Motor neuron (in vitro differentiated cells): ENCODE results near the gene ARHGAP6. TPM values are rescaled to one million over a fixed set of nuclear protein-coding genes. Genes with fewer than 3 reads are reported as not detected.
A peak's percentile ranks its signal among the peaks of the same experiment; 100 is the strongest.

Experiments
- ATAC-seq, 8 experiments: fragments of 200-7000 bp; cut with Tn5 transposase; replicated peaks in 6 of 8; 2 replicates each; pipeline ENCODE4 v1.8.0; 2021; ENCODE audit warnings: mild to moderate bottlenecking in 8 of 8, moderate library complexity in 8 of 8
- H3K27ac ChIP-seq, 2 donors: fragments of 250-450 bp; sonication (Bioruptor Pico); 2 replicates each; pipeline ENCODE4 v1.9.0; 2021; ENCODE audit warnings: antibody characterized with exemption in 2 of 2, mild to moderate bottlenecking in 2 of 2, moderate library complexity in 1 of 2
- H3K4me1 ChIP-seq, 2 donors: fragments of 250-450 bp; sonication (Bioruptor Pico); replicated peaks in 1 of 2; 2 replicates each; pipeline ENCODE4 v1.6.1; 2021; ENCODE audit warnings: antibody characterized with exemption in 2 of 2, mild to moderate bottlenecking in 2 of 2, moderate library complexity in 1 of 2
- H3K4me3 ChIP-seq, 5 donors: fragments of 250-450 bp; sonication (Bioruptor Pico); 2 replicates each; pipeline ENCODE4 v1.9.0; 2021; ENCODE audit warnings: antibody characterized with exemption in 5 of 5, mild to moderate bottlenecking in 5 of 5, moderate library complexity in 4 of 5
- WGBS, 10 experiments: fragments of 450-650 bp; shearing (Covaris generic); methylation state at CpG; one replicate each; pipeline ENCODE4 v1.0.0; 2022; 5-methylcytosine and 5-hydroxymethylcytosine counted together
- in situ Hi-C, 9 experiments: fragments of 400-800 bp; cut with MboI; loops; one replicate each; pipeline ENCODE4 v1.15.0; 2021; ENCODE audit warnings: low sequenced_read_pairs in 9 of 9, low pct_unique_long_range_greater_than_20kb in 2 of 9; ENCODE audit not compliant: unreplicated experiment in 9 of 9
- total RNA-seq, 8 experiments: library from RNA; unstranded; fragments of 300-600 nt; gene quantifications; 2 replicates each; pipeline versions ENCODE4 v1.2.3 to v1.2.4, GENCODE V29; 2022

ARHGAP6 gene
- total RNA-seq, 8 experiments from 2014 or later, result 0.50 to 7.6 (median 2.6) TPM

DNA sequence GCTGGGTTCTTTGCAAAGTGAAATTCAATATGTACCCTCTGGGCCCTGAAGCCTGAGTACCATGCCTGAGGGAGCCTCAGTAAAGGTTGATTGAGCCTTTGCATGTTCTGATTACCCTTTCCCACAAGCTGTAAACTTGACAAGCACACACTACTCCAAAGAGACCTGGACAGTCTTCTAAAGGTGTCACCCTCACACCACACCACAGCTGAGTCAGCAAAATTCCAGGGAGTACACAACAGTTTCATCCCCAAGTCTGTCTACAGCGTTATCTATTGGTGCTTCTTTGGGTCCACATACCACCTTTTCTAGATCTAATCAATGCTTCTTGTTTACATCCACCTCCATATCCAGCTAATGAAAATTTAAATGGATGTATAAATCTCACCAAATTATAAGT, 191.7 kb downstream of the ARHGAP6 start:
- in situ Hi-C loops, result no loop called here
- ATAC-seq, result no peak
- WGBS, 10 experiments, result 25 to 100% (median 75%) methylated on average over 1 of the region's 1 CpG; no CpG with 5 or more reads in 6 of the 10 experiments

DNA sequence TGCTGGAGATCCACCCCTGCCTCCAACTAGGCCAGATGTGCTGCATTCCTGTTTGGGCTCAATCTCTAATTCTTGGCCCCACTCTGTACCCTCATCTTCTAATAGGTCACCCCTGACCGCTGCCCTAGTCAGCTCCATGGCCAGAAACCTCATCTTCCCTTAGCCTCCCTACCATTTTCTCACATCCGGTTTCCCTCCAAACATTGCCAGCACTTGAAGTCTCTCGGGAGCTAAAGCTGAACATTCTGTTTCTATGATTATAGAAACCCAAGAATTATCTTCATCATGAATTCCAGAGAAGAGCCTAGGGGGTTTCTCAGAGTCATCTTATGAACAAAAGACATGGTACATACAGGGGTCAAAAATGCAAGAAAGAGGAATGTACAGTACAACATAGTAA, 192.8 kb downstream of the ARHGAP6 start:
- WGBS, 10 experiments, result 40 to 49% methylated on average over 2 to 3 of the region's 3 CpGs; no CpG with 5 or more reads in 8 of the 10 experiments
- Histone ChIP-seq H3K4me3 (no peak overlapping the region), H3K27ac (no peak overlapping the region), H3K4me1 (no peaks in the 10 kb centered on the region)
- no peak for ATAC-seq
- in situ Hi-C loops, result no loop called here

More for the DNA sequence above, 191.7 kb downstream of the ARHGAP6 start:
- Histone ChIP-seq H3K27ac (no peak overlapping the region), H3K4me3 (no peak overlapping the region), H3K4me1 (peaks cover 0 to 3% of the 10 kb centered on the region in 2 donors)

DNA sequence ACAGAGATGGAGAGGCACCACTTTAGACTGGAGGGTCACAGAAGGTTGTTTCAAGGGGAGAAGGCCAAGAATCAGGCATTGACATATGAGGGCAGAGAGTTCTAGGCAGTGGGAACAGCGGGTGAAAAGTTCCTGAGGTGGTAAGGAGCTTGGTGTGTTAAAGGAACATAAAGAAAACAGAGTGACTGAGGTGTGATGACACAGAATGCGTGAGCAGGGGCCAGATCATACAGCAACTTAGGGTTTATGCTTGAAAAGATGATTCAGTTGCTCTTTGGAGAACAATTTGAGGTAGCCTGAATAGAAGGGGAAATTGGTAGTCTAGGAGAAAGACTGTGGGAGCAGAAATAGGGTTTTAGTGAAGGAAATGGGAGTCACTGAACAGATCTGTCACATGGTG, 193.3 kb downstream of the ARHGAP6 start:
- in situ Hi-C loops, result no loop called here
- ATAC-seq, result no peak
- no peak overlapping the region for H3K27ac ChIP-seq
- WGBS, 10 experiments, result 50 to 100% methylated on average over 1 to 2 of the region's 2 CpGs; no CpG with 5 or more reads in 8 of the 10 experiments
- H3K4me1 ChIP-seq, result no peaks in the 10 kb centered on the region
- no peak overlapping the region for H3K4me3 ChIP-seq

DNA sequence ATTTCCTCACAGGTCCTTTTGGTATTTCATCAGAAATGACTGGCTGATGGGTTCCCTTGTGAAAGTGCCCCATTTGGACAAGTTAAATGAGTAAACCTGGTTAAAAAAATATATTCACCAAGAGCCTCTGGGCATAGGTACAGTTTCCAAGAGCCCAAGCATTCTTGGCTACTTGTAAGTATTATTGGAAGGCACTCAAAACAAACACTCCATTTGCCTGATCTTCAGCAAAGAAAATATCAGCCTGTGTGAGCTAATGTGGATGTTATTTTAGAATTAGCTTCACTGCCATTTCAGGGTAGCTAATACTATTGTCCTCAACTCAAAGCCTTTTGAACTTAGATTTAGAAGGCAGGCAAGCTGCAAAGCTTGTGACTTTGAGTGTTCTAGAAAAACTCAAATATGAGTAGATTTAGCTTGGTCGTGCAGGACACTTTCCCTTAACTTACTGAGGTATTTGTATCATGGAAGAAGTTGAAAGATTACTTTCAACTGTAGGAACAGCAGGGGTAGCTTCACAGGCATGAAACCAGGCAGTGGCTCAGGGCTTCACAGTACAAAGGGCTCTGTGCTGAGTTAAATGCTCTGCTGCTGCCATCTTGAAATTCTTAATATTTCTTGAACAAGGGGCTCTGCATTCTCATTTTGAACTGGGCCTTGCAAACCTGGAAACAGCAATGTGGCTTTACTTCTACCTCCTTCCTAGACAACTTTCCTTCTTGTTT, 195.3 kb downstream of the ARHGAP6 start:
- Histone ChIP-seq H3K4me3 (no peak overlapping the region), H3K27ac (no peak overlapping the region), H3K4me1 (no peaks in the 10 kb centered on the region)
- ATAC-seq, result peak in 1 of 8 experiments; percentile 89
- in situ Hi-C loops, result no loop called here
- WGBS, 10 experiments, result 0 to 100% (median 54%) methylated on average over 1 of the region's 1 CpG; no CpG with 5 or more reads in 6 of the 10 experiments

GRCh38 chrX:11465648-11466411, 199.9 kb downstream of the ARHGAP6 start:
- in situ Hi-C loops, result no loop called here
- Histone ChIP-seq H3K4me1 (no peaks in the 10 kb centered on the region), H3K4me3 (no peak overlapping the region), H3K27ac (no peak overlapping the region)
- WGBS, 10 experiments, result 50 to 100% (median 96%) methylated on average over 1 to 4 of the region's 5 CpGs; no CpG with 5 or more reads in 2 of the 10 experiments
- ATAC-seq, result no peak

DNA sequence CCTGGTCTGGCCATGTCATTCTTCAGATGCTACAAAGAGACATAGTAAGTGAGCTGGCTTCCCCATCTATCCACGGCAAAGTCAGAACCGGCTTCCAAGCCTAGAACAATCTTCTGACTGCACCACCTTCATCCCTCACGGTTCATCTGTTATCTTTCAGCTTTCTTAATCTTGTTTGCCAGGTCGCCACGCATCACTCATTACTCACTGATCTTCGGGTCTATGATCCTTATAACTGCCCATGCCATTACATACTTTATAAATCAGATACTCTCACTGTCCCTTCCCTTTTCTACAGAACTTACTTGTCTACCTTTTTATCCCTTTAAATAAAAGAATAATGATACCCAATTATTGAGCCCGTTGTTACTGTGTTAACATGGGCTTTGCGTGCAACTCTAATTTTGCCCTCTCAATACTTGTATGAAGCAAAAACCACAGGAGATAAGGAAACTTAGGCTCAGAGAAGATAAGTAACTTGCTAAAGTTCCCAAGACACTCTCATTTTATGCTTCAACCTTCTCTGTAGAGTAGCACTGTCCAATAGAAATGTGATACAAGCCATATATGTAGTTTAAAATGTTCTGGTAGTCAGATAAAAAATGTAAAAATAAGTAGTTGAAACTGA, 200.8 kb downstream of the ARHGAP6 start:
- ATAC-seq, result no peak
- no peak overlapping the region for H3K4me3 ChIP-seq
- in situ Hi-C loops, result no loop called here
- 57 to 100% (median 94%) methylated on average over 1 to 8 of the region's 8 CpGs; no CpG with 5 or more reads in 4 of the 10 experiments for WGBS, 10 experiments
- H3K4me1 ChIP-seq, result no peaks in the 10 kb centered on the region
- no peak overlapping the region for H3K27ac ChIP-seq

- H3K4me1 ChIP-seq, result no peaks in the 10 kb centered on the region
- no peak overlapping the region for H3K4me3 ChIP-seq
- no peak for ATAC-seq
- H3K27ac ChIP-seq, result no peak overlapping the region
- 25 to 100% (median 80%) methylated on average over 1 of the region's 1 CpG; no CpG with 5 or more reads in 3 of the 10 experiments for WGBS, 10 experiments
- in situ Hi-C loops, result no loop called here
Observed at GRCh38 chrX:11464380-11464779, 201.3 kb downstream of the ARHGAP6 start.

- WGBS, 10 experiments, result 25 to 78% (median 67%) methylated on average over 1 to 2 of the region's 2 CpGs; no CpG with 5 or more reads in 7 of the 10 experiments
- Histone ChIP-seq H3K4me1 (no peaks in the 10 kb centered on the region), H3K27ac (no peak overlapping the region), H3K4me3 (no peak overlapping the region)
- no peak for ATAC-seq
- in situ Hi-C loops, result no loop called here
Observed at GRCh38 chrX:11462648-11463047, 203.1 kb downstream of the ARHGAP6 start.

GRCh38 chrX:11462136-11462535, 203.6 kb downstream of the ARHGAP6 start:
- WGBS, 10 experiments, result 0 to 60% (median 29%) methylated on average over 1 to 3 of the region's 5 CpGs; no CpG with 5 or more reads in 6 of the 10 experiments
- in situ Hi-C loops, result no loop called here
- Histone ChIP-seq H3K27ac (no peak overlapping the region), H3K4me1 (no peaks in the 10 kb centered on the region), H3K4me3 (no peak overlapping the region)
- ATAC-seq, result peak in 1 of 8 experiments; percentile 17

DNA sequence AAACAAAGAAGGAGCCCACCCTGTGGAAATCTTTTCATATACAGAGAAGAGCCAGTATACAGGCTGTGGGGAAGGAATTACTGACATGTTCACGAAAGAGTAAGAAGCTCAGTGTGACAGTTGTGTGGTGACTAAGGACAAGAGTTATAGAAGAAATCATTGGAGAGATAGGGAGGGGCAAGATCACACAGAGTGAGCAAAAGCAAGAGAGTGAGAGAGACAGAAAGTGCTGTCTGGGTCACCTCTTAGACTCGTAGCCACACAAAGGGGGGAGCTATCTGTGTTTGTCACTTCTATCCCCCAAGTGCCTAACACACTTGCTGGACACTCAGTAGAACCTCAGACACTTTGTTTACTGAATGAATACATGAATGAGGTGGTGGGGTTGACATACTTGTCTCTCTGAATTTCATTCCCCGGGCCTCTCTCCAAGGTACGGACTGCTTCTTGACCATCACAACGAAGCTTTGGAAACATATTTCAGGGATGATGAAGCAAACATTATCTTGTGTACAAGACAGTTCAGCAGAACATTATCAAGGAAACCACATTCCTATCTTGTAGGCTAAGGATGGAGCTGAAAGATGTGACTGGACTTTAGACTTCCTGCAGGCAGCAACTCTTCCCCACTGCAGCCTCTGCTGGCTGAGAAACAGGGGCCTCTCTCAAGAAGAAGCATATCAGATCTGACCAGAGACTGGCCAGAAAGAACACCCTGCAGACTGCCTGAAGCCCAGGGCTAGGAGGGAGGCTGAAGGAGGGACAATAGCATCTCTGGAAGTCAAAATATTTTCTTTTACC, 204.3 kb downstream of the ARHGAP6 start:
- 35 to 57% methylated on average over 1 to 2 of the region's 5 CpGs; no CpG with 5 or more reads in 8 of the 10 experiments for WGBS, 10 experiments
- in situ Hi-C loops, result no loop called here
- ATAC-seq, result no peak

DNA sequence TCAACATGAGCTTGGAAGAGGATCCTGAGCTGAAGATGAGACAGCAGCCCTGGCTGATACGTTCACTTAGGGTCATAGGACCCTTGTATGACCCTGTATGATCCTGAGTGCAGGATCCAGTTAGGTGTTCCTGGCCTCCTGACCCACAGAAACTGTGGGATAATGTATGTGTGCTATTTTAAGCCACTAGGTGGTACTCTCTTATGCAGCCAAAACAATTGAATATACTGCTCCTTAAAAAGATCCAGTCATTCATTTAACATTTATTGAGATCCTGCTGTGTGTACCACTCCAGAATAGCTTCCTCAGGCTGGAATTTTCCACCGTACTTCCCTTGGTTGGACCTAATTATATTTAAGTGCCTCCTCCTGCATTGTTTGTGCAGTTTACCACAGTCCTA, 205.4 kb downstream of the ARHGAP6 start:
- no peaks in the 10 kb centered on the region for H3K4me1 ChIP-seq
- WGBS, 10 experiments, result 33 to 73% (median 60%) methylated on average over 1 to 2 of the region's 2 CpGs; no CpG with 5 or more reads in 7 of the 10 experiments
- no peak overlapping the region for H3K4me3 ChIP-seq
- ATAC-seq, result no peak
- H3K27ac ChIP-seq, result no peak overlapping the region
- in situ Hi-C loops, result no loop called here

More for the DNA sequence above, 204.3 kb downstream of the ARHGAP6 start:
- Histone ChIP-seq H3K27ac (no peak overlapping the region), H3K4me3 (no peak overlapping the region), H3K4me1 (no peaks in the 10 kb centered on the region)

- in situ Hi-C loops, result no loop called here
- no peak for ATAC-seq
- WGBS, 10 experiments, result 36 to 100% (median 100%) methylated on average over 1 to 2 of the region's 3 CpGs; no CpG with 5 or more reads in 7 of the 10 experiments
Observed at GRCh38 chrX:11458170-11458569, 207.6 kb downstream of the ARHGAP6 start.

More at GRCh38 chrX:11458170-11458569, 207.6 kb downstream of the ARHGAP6 start:
- Histone ChIP-seq H3K27ac (no peak overlapping the region), H3K4me3 (no peak overlapping the region), H3K4me1 (no peaks in the 10 kb centered on the region)
